SU-DHL-6 (cell line): ENCODE measurements around the gene HIRIP3.

Experiments used
- CTCF ChIP-seq: fragments of 200-600 bp; sonication (generic); IDR thresholded peaks from one replicate; pipeline ENCODE4 v1.5.1; 2017; ENCODE audit warnings: antibody characterized with exemption, mild to moderate bottlenecking, low read length, moderate library complexity; ENCODE audit not compliant: insufficient read depth, poor library complexity, severe bottlenecking
- EZH2phosphoT487 ChIP-seq: fragments of 200-600 bp; sonication (generic), shearing (Covaris generic); conservative IDR thresholded peaks from 2 replicates; pipeline ENCODE4 v1.6.1; 2018; ENCODE audit warnings: mild to moderate bottlenecking, antibody characterized with exemption, low read length, moderate library complexity, mixed read lengths

GRCh38 chr16:29993191-29993902 lies 2.1 kb downstream of the HIRIP3 start:
- no peak for TF ChIP-seq CTCF
- no peak for TF ChIP-seq EZH2phosphoT487
